SKM-1 treated with dmso at 0.1 percent for 144 hours (cell line): ENCODE measurements around the gene ATG4B.
"Not testable (repeated sequence)": the region's sequence is repeated elsewhere in the genome, so short reads cannot be mapped to it uniquely, and the experiment has no call there.

Experiments
- DNase-seq: peaks from one replicate; lab custom pipeline; 2025; ENCODE audit not compliant: unreplicated experiment; lab: John Stamatoyannopoulos, UW

ATG4B gene

GRCh38 chr2:241660593-241661213 is 23.2 kb downstream of the ATG4B start:
- no peak for DNase-seq

- not testable (repeated sequence) for DNase-seq
Measured at GRCh38 chr2:241662731-241663130, 25.2 kb downstream of the ATG4B start.

GRCh38 chr2:241665731-241666440 is 28.4 kb downstream of the ATG4B start:
- no peak for DNase-seq

GRCh38 chr2:241666627-241667400 is 29.3 kb downstream of the ATG4B start:
- DNase-seq, result no peak

- no peak for DNase-seq
Measured at GRCh38 chr2:241668354-241668753, 30.9 kb downstream of the ATG4B start.

- DNase-seq, result no peak
Measured at GRCh38 chr2:241668839-241669238, 31.3 kb downstream of the ATG4B start.

- DNase-seq, result no peak
Measured at GRCh38 chr2:241670333-241671110, 33.0 kb downstream of the ATG4B start.

GRCh38 chr2:241671457-241672240 is 34.2 kb downstream of the ATG4B start:
- no peak for DNase-seq

GRCh38 chr2:241672243-241673188 is 35.0 kb downstream of the ATG4B start:
- no peak for DNase-seq

GRCh38 chr2:241673189-241673663 is 35.7 kb downstream of the ATG4B start:
- DNase-seq, result no peak

- DNase-seq, result no peak
Measured at GRCh38 chr2:241673797-241674725, 36.6 kb downstream of the ATG4B start.

- DNase-seq, result no peak
Measured at GRCh38 chr2:241675885-241676284, 38.4 kb downstream of the ATG4B start.

GRCh38 chr2:241676665-241677064 is 39.2 kb downstream of the ATG4B start:
- DNase-seq, result no peak

GRCh38 chr2:241677392-241677791 is 39.9 kb downstream of the ATG4B start:
- DNase-seq, result no peak

- no peak for DNase-seq
Measured at GRCh38 chr2:241678307-241678706, 40.8 kb downstream of the ATG4B start.

GRCh38 chr2:241678784-241679540 is 41.5 kb downstream of the ATG4B start:
- DNase-seq, result no peak

- no peak for DNase-seq
Measured at GRCh38 chr2:241680044-241680443, 42.6 kb downstream of the ATG4B start.
